Hepatocyte (in vitro differentiated cells): ENCODE results near the gene TNFRSF14.

ENCODE experiments used
- EZH2 ChIP-seq: fragments of 200-600 bp; sonication (generic); IDR thresholded peaks from 2 replicates; pipeline ENCODE4 v1.6.1; 2016; ENCODE audit warnings: antibody characterized with exemption, mild to moderate bottlenecking, borderline replicate concordance
- EZH2phosphoT487 ChIP-seq: fragments of 200-600 bp; sonication (generic); IDR thresholded peaks from one replicate; pipeline ENCODE4 v1.6.1; 2018; ENCODE audit warnings: antibody characterized with exemption, mild to moderate bottlenecking, low read depth, moderate library complexity; ENCODE audit not compliant: unreplicated experiment, severe bottlenecking
- TF ChIP-seq, protein P1 (sequence below): fragments of 200-600 bp; sonication (generic); IDR thresholded peaks from 2 replicates; pipeline ENCODE4 v1.5.1; 2016; ENCODE audit warnings: antibody characterized with exemption, mild to moderate bottlenecking; ENCODE audit not compliant: poor library complexity

DNA sequence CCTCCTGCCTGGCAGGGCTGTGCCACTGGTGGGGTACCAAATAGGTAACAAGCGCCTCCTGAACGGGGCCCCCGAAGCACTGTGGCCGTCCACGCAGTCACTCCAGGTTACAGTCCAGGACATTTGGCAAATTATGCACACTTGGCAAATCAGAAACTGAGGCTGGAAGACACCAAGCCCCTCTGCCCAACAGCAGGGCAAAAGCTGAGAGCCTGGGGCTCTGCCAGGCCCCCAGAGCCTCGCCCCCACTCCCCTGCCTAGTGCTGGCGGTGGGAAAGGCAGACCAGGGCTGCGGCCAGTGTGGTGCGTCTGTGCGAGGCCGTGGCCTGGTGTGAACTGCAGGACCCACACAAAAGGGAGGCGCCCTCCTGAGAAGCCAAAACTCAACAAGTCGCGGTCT, 39.2 kb upstream of the TNFRSF14 start:
- TF ChIP-seq EZH2 (no peak), EZH2phosphoT487 (no peak)
- TF ChIP-seq, protein P1, sequence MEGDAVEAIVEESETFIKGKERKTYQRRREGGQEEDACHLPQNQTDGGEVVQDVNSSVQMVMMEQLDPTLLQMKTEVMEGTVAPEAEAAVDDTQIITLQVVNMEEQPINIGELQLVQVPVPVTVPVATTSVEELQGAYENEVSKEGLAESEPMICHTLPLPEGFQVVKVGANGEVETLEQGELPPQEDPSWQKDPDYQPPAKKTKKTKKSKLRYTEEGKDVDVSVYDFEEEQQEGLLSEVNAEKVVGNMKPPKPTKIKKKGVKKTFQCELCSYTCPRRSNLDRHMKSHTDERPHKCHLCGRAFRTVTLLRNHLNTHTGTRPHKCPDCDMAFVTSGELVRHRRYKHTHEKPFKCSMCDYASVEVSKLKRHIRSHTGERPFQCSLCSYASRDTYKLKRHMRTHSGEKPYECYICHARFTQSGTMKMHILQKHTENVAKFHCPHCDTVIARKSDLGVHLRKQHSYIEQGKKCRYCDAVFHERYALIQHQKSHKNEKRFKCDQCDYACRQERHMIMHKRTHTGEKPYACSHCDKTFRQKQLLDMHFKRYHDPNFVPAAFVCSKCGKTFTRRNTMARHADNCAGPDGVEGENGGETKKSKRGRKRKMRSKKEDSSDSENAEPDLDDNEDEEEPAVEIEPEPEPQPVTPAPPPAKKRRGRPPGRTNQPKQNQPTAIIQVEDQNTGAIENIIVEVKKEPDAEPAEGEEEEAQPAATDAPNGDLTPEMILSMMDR = no peak
